GM23338 (cell line): ENCODE measurements around the gene FRMD4A.

Experiments used
- EZH2 ChIP-seq: fragments of 200-600 bp; sonication (generic); IDR thresholded peaks from one replicate; pipeline ENCODE4 v1.8.0; 2017; ENCODE audit warnings: antibody characterized with exemption, mild to moderate bottlenecking, low read depth; ENCODE audit not compliant: unreplicated experiment
- EZH2phosphoT487 ChIP-seq: fragments of 200-600 bp; sonication (generic); IDR thresholded peaks from one replicate; pipeline ENCODE4 v1.8.1; 2018; ENCODE audit warnings: antibody characterized with exemption; ENCODE audit not compliant: unreplicated experiment
- JUNB ChIP-seq: IDR thresholded peaks from one replicate; pipeline ENCODE4 v1.6.1; 2016; ENCODE audit warnings: antibody characterized with exemption; ENCODE audit not compliant: unreplicated experiment
- NANOG ChIP-seq: IDR thresholded peaks from 2 replicates; pipeline ENCODE4 v1.6.1; 2016; ENCODE audit warnings: antibody characterized with exemption, borderline replicate concordance
- POLR2AphosphoS5 ChIP-seq: IDR thresholded peaks from 2 replicates; pipeline ENCODE4 v1.6.1; 2016; ENCODE audit warnings: antibody characterized with exemption, low read depth
- ZNF114 ChIP-seq: fragments of 250-450 bp; sonication (Bioruptor Pico); IDR thresholded peaks from 2 replicates; pipeline ENCODE4 v1.5.0; 2020; ENCODE audit warnings: mild to moderate bottlenecking, moderate library complexity
- TF ChIP-seq, protein P1 (sequence below), 2 experiments: fragments of 200-600 bp in 1 of 2; sonication (generic) in 1 of 2; conservative IDR thresholded peaks; 2 replicates each; pipeline versions ENCODE4 v1.5.1 to v1.6.1; 2016 to 2017; ENCODE audit warnings: antibody characterized with exemption in 2 of 2, low read depth in 2 of 2, mild to moderate bottlenecking in 2 of 2, moderate library complexity in 1 of 2
- TF ChIP-seq, protein P2 (sequence below): IDR thresholded peaks from one replicate; pipeline ENCODE4 v1.6.1; 2018; ENCODE audit warnings: antibody characterized with exemption; ENCODE audit not compliant: unreplicated experiment
- TF ChIP-seq, protein P3 (sequence below): IDR thresholded peaks from 2 replicates; pipeline ENCODE4 v1.6.1; 2016; ENCODE audit warnings: antibody characterized with exemption

DNA sequence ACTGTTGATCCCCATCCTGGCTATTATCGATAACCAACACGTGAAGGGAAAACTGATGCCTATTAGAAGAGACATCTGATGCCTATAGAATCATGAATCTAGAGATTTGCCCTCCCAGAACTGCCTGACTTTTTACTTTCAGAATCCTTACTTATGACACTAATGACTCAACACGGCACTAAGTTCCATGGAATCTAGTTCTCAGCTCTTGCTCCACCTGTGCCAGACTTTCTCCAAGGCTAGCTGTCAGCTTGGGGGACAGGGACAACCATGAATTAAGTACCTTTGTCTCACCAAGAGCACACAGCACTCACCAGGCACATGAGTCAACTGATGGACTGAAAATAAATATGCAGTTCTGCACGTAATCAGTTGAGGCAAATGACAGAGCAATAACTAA lies 184.2 kb downstream of the FRMD4A start:
- TF ChIP-seq, protein P1, sequence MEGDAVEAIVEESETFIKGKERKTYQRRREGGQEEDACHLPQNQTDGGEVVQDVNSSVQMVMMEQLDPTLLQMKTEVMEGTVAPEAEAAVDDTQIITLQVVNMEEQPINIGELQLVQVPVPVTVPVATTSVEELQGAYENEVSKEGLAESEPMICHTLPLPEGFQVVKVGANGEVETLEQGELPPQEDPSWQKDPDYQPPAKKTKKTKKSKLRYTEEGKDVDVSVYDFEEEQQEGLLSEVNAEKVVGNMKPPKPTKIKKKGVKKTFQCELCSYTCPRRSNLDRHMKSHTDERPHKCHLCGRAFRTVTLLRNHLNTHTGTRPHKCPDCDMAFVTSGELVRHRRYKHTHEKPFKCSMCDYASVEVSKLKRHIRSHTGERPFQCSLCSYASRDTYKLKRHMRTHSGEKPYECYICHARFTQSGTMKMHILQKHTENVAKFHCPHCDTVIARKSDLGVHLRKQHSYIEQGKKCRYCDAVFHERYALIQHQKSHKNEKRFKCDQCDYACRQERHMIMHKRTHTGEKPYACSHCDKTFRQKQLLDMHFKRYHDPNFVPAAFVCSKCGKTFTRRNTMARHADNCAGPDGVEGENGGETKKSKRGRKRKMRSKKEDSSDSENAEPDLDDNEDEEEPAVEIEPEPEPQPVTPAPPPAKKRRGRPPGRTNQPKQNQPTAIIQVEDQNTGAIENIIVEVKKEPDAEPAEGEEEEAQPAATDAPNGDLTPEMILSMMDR (conservative IDR thresholded peaks at IDR 0.05; ENCODE audit: low read depth in 2 of 2), result no peak
- TF ChIP-seq POLR2AphosphoS5 (no peak), EZH2phosphoT487 (no peak), JUNB (no peak), EZH2 (no peak), ZNF114 (no peak), NANOG (no peak)
- TF ChIP-seq, protein P2, sequence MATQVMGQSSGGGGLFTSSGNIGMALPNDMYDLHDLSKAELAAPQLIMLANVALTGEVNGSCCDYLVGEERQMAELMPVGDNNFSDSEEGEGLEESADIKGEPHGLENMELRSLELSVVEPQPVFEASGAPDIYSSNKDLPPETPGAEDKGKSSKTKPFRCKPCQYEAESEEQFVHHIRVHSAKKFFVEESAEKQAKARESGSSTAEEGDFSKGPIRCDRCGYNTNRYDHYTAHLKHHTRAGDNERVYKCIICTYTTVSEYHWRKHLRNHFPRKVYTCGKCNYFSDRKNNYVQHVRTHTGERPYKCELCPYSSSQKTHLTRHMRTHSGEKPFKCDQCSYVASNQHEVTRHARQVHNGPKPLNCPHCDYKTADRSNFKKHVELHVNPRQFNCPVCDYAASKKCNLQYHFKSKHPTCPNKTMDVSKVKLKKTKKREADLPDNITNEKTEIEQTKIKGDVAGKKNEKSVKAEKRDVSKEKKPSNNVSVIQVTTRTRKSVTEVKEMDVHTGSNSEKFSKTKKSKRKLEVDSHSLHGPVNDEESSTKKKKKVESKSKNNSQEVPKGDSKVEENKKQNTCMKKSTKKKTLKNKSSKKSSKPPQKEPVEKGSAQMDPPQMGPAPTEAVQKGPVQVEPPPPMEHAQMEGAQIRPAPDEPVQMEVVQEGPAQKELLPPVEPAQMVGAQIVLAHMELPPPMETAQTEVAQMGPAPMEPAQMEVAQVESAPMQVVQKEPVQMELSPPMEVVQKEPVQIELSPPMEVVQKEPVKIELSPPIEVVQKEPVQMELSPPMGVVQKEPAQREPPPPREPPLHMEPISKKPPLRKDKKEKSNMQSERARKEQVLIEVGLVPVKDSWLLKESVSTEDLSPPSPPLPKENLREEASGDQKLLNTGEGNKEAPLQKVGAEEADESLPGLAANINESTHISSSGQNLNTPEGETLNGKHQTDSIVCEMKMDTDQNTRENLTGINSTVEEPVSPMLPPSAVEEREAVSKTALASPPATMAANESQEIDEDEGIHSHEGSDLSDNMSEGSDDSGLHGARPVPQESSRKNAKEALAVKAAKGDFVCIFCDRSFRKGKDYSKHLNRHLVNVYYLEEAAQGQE, result no peak
- TF ChIP-seq, protein P3, sequence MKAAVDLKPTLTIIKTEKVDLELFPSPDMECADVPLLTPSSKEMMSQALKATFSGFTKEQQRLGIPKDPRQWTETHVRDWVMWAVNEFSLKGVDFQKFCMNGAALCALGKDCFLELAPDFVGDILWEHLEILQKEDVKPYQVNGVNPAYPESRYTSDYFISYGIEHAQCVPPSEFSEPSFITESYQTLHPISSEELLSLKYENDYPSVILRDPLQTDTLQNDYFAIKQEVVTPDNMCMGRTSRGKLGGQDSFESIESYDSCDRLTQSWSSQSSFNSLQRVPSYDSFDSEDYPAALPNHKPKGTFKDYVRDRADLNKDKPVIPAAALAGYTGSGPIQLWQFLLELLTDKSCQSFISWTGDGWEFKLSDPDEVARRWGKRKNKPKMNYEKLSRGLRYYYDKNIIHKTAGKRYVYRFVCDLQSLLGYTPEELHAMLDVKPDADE, result no peak
